ENCODE results near the gene BTBD16. TPM values are rescaled to one million over a fixed set of nuclear protein-coding genes. Genes with fewer than 3 reads are reported as not detected.

BTBD16 gene
- total RNA-seq, 4 donors from 2014 or later = not detected

DNA sequence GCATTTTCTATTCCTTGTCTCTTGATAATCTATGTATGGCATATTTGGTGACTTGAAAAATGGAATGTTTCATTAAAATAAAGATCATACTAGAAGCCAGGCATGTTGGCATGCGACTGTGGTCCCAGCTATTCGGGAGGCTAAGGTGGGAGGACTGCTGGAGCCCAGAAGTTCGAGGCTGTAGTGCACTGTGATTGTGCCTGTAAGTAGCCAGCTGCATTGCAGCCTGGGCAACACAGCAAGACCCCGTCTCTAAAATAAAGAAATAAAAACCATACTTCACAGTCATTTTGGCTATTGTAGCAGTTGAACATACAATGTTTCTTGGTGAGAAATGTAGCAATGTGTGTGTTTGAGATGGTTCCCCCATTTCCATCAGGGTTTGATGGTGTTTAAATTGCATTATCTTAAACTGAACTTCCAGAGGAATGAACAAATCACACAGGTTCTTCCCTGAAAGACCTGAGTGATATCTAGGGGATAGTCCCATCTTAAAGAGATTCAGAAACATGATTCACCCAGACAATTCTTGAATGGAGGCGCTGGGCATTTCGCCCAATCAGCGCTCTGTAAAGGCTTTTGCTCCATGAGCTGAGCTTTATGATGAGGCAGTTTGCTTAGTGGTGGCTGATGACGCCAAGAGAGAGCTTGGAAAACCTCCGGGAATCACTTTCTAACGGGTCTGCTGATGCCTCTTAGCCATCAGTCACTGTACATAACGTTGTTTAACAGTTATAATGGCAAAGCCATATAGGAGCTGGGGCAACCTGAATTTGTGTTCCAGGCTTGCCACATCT lies 19.4 kb upstream of the BTBD16 start:
- 70 to 75% methylated on average over 11 of the region's 11 CpGs for WGBS, 2 donors
- peaks cover 0 to 99% (median 0%) of the 10 kb centered on the region in 3 donors for H3K36me3 ChIP-seq

DNA sequence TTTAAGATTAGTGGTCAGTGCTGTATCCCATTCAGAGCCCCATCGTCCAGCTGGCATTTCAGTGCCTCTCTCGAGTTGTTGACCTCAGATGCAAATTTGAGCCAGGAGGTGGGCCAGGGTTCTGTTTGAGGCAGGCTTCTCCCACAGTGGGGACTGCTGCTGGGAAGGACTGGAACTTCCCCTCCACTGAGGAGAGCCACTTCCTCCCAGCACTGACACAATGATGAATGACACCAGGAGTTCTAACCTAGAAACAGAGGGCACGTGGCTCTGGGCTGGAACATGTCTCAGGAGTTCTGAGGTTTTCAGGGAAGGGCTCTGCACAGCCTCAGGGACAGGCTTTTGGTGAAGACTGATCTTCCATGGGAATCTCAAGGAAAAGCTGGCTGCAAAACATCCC lies 18.3 kb upstream of the BTBD16 start:
- intact Hi-C loops (cut with DNase I) = no loop called here
- Histone ChIP-seq H3K4me3 (no peak overlapping the region), H3K27me3 (no peaks in the 10 kb centered on the region), H3K27ac (no peak overlapping the region), H3K4me1 (no peaks in the 10 kb centered on the region), H3K36me3 (peaks cover 0 to 99% (median 0%) of the 10 kb centered on the region in 3 donors), H3K9me3 (no peaks in the 10 kb centered on the region)
- TF ChIP-seq, protein P1, sequence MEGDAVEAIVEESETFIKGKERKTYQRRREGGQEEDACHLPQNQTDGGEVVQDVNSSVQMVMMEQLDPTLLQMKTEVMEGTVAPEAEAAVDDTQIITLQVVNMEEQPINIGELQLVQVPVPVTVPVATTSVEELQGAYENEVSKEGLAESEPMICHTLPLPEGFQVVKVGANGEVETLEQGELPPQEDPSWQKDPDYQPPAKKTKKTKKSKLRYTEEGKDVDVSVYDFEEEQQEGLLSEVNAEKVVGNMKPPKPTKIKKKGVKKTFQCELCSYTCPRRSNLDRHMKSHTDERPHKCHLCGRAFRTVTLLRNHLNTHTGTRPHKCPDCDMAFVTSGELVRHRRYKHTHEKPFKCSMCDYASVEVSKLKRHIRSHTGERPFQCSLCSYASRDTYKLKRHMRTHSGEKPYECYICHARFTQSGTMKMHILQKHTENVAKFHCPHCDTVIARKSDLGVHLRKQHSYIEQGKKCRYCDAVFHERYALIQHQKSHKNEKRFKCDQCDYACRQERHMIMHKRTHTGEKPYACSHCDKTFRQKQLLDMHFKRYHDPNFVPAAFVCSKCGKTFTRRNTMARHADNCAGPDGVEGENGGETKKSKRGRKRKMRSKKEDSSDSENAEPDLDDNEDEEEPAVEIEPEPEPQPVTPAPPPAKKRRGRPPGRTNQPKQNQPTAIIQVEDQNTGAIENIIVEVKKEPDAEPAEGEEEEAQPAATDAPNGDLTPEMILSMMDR (IDR thresholded peaks at IDR 0.05) = no peak
- no peak for TF ChIP-seq POLR2A (IDR thresholded peaks at IDR 0.05)
- DNase-seq = no peak
- WGBS, 2 donors = 40% methylated on average over 1 of the region's 3 CpGs; no CpG with 5 or more reads in 1 of the 2 donors

More for the DNA sequence above, 19.4 kb upstream of the BTBD16 start:
- Histone ChIP-seq H3K4me3 (no peak overlapping the region), H3K27ac (no peak overlapping the region), H3K27me3 (no peaks in the 10 kb centered on the region), H3K4me1 (no peaks in the 10 kb centered on the region), H3K9me3 (no peaks in the 10 kb centered on the region)
- DNase-seq = no peak
- intact Hi-C loops (cut with DNase I) = no loop called here
- TF ChIP-seq, protein P1 (IDR thresholded peaks at IDR 0.05) = no peak
- no peak for TF ChIP-seq POLR2A (IDR thresholded peaks at IDR 0.05)

GRCh38 chr10:122253605-122254004 lies 17.5 kb upstream of the BTBD16 start:
- Histone ChIP-seq H3K4me3 (no peak overlapping the region), H3K4me1 (no peaks in the 10 kb centered on the region), H3K36me3 (peaks cover 0 to 98% (median 0%) of the 10 kb centered on the region in 3 donors), H3K9me3 (no peaks in the 10 kb centered on the region), H3K27me3 (no peaks in the 10 kb centered on the region), H3K27ac (no peak overlapping the region)
- TF ChIP-seq, protein P1 (IDR thresholded peaks at IDR 0.05) = no peak
- TF ChIP-seq POLR2A (IDR thresholded peaks at IDR 0.05) = no peak
- 93 to 95% methylated on average over 2 of the region's 2 CpGs for WGBS, 2 donors
- no peak for DNase-seq
- intact Hi-C loops (cut with DNase I) = no loop called here

DNA sequence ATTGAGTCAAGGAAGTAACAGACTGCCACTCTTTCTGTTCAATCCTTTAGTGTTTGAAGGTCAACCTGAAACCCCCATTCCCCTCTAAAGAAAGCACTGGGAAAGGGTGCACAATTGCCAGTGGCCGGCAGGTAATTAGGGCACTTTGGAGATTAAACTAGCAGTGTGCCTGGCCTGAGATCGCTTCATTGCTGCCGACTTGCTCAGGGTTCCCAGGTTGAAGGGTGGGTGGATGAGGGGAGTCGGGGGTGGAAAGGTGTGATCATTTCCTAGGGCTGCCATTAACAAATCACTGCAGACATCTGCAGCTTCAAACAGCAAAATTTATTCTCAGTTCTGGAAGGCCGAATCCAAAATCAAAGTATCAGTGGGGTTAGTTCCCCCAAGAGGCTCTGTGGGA lies 16.3 kb upstream of the BTBD16 start:
- H3K4me1 ChIP-seq = no peaks in the 10 kb centered on the region
- no peak overlapping the region for H3K27ac ChIP-seq
- H3K27me3 ChIP-seq = no peaks in the 10 kb centered on the region
- TF ChIP-seq POLR2A (IDR thresholded peaks at IDR 0.05) = no peak
- TF ChIP-seq, protein P1 (IDR thresholded peaks at IDR 0.05) = no peak
- no peak overlapping the region for H3K4me3 ChIP-seq
- H3K9me3 ChIP-seq = no peaks in the 10 kb centered on the region
- H3K36me3 ChIP-seq = peaks cover 0 to 90% (median 0%) of the 10 kb centered on the region in 3 donors
- intact Hi-C loops (cut with DNase I) = no loop called here
- no peak for DNase-seq
- 81 to 91% methylated on average over 5 of the region's 5 CpGs for whole genome bisulfite sequencing, 2 donors

DNA sequence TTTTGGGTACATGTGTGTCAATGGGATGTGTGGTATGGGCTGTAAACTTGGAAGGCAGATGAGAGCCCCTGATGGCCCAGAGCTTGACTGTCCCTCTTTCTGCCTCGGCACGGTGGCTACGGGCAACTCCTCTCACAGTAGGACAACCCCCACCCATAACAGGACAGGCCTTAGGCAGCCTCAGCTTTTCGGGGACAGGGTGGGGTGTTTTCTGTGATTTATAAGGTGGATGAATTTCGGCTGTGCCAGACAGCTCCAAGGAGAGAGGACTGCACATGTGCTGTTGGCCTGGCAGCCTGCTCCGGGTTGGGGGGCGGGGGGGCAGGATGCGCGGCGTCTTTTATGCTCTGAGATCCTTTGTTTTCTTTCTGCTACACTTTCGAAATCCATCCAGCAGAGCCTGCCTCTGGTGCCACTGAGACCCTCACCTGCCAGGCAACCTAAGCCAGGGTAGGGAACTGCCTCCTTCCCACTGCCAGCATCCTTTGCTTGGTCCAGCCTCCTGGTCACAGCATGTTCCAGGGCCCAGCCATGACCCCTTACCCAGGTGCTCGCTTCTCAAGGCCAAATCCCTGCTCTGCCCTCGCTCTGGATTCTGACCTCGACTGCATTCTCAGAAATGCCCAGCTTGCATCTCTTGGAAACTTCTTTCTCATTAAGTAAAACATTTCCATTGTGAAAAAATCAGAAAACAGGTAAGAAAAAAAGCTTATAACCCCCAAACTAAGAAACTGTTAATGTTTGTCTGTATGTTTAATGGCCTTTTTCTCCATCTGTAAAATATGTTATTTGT lies 15.4 kb upstream of the BTBD16 start:
- WGBS, 2 donors = 86 to 87% methylated on average over 13 of the region's 14 CpGs
- DNase-seq = no peak
- no peak for TF ChIP-seq POLR2A (IDR thresholded peaks at IDR 0.05)
- TF ChIP-seq, protein P1 (IDR thresholded peaks at IDR 0.05) = no peak

More for the DNA sequence above, 15.4 kb upstream of the BTBD16 start:
- no peak overlapping the region for H3K27ac ChIP-seq
- no peaks in the 10 kb centered on the region for H3K9me3 ChIP-seq
- peaks cover 0 to 85% (median 0%) of the 10 kb centered on the region in 3 donors for H3K36me3 ChIP-seq
- no peak overlapping the region for H3K4me3 ChIP-seq
- no peaks in the 10 kb centered on the region for H3K27me3 ChIP-seq
- intact Hi-C loops (cut with DNase I) = no loop called here
- H3K4me1 ChIP-seq = no peaks in the 10 kb centered on the region
